Esophagus squamous epithelium (tissue), 4 donors: ENCODE results near the gene ARFRP1.

Experiments used
- CTCF ChIP-seq, 6 experiments: fragments of 450-650 bp in 4 of 6; fragments of 200-600 bp in 2 of 6; sonication (generic) in 2 of 6; IDR thresholded peaks; one replicate each; pipeline ENCODE4 v1.5.1; 2016 to 2019; ENCODE audit warnings: antibody characterized with exemption in 6 of 6, mild to moderate bottlenecking in 4 of 6, moderate library complexity in 4 of 6
- POLR2A ChIP-seq, 4 donors: fragments of 450-650 bp; IDR thresholded peaks; one replicate each; pipeline ENCODE4 v1.6.1; 2017; ENCODE audit warnings: antibody characterized with exemption in 4 of 4, mild to moderate bottlenecking in 4 of 4, moderate library complexity in 3 of 4

DNA sequence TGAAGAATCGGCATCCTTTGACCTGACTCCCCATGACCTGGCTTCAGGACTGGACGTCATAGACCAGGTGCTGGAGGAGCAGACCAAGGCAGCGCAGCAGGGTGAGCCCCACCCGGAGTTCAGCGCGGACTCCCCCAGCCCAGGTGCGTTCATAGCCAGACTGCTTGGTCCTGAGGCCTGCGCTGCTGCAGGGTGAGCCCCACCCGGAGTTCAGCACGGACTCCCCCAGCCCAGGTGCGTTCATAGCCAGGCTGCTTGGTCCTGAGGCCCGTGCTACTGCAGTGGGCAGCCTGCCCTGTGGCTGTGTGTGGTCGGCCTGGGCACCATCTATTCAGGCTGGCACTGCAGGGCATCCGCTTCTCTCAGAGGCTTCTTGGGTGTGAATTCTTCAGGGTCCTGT lies 33.8 kb downstream of the ARFRP1 start:
- no peak for TF ChIP-seq CTCF (IDR thresholded peaks at IDR 0.05)
- TF ChIP-seq POLR2A (IDR thresholded peaks at IDR 0.05) = no peak
